MCF 10A (cell line): ENCODE data around the gene TSPAN31. TPM values are rescaled to one million over a fixed set of nuclear protein-coding genes. Genes with fewer than 3 reads are reported as not detected.
A peak's percentile ranks its signal among the peaks of the same experiment; 100 is the strongest.

Experiments
- BruUV-seq: library from RNA; stranded (reverse); fragments of 400-500 nt; replicated peaks from 2 replicates; lab custom pipeline; 2021; lab: Mats Ljungman, UMichigan
- CTCF ChIA-PET: fragments of 300-600 bp; sonication (Branson Sonifier 250); formaldehyde crosslinking; extraction: SDS; loops from one replicate; lab custom pipeline; 2021; ENCODE audit warnings: antibody characterized with exemption, inconsistent platforms; lab: Yijun Ruan, JAX
- POLR2A ChIA-PET: fragments of 300-600, 350-650 bp; sonication (Branson Sonifier 250); formaldehyde crosslinking; extraction: SDS; loops from one replicate; lab custom pipeline; 2020; ENCODE audit warnings: antibody characterized with exemption, inconsistent platforms; lab: Yijun Ruan, JAX
- DNase-seq: peaks from one replicate; pipeline ENCODE4 v3.0.0-alpha.2; 2018; ENCODE audit not compliant: unreplicated experiment
- H3K27ac Mint-ChIP-seq: one replicate; pipeline ENCODE4 v1.8.0; 2022; ENCODE audit warnings: mild to moderate bottlenecking, low read depth, mixed read lengths; ENCODE audit not compliant: unreplicated experiment
- H3K27me3 Mint-ChIP-seq: one replicate; pipeline ENCODE4 v1.8.0; 2022; ENCODE audit warnings: mixed read lengths; ENCODE audit not compliant: insufficient read depth, unreplicated experiment
- H3K36me3 Mint-ChIP-seq: one replicate; pipeline ENCODE4 v1.8.0; 2022; ENCODE audit warnings: mild to moderate bottlenecking, moderate library complexity, mixed read lengths; ENCODE audit not compliant: insufficient read depth, unreplicated experiment
- H3K4me1 Mint-ChIP-seq: one replicate; pipeline ENCODE4 v1.8.0; 2022; ENCODE audit warnings: mixed read lengths; ENCODE audit not compliant: insufficient read depth, unreplicated experiment
- H3K4me3 Mint-ChIP-seq: one replicate; pipeline ENCODE4 v1.8.0; 2022; ENCODE audit warnings: mild to moderate bottlenecking, moderate library complexity, mixed read lengths; ENCODE audit not compliant: unreplicated experiment
- H3K9me3 Mint-ChIP-seq: one replicate; pipeline ENCODE4 v1.8.0; 2022; ENCODE audit warnings: mixed read lengths; ENCODE audit not compliant: unreplicated experiment
- CTCF ChIP-seq: fragments of 200-600 bp; IDR thresholded peaks from one replicate; pipeline ENCODE4 v1.8.0; 2022; ENCODE audit warnings: antibody characterized with exemption, mild to moderate bottlenecking; ENCODE audit not compliant: unreplicated experiment
- intact Hi-C: fragments of 100-400 bp; cut with micrococcal nuclease; formaldehyde crosslinking; loops from 2 replicates; pipeline ENCODE4 v1.14.1; 2022
- total RNA-seq: library from RNA; stranded (reverse); gene quantifications from 2 replicates; pipeline ENCODE4 v1.2.3, GENCODE V29; 2022

Gene TSPAN31
- total RNA-seq, 1 experiment from 2014 or later: 24.8 TPM

- no TSS peak for BruUV-seq
- no peak for DNase-seq
- H3K4me1 Mint-ChIP-seq: peaks cover 11% of the 10 kb centered on the region
- peaks cover 68% of the 10 kb centered on the region for H3K27me3 Mint-ChIP-seq
- no peak overlapping the region for H3K27ac Mint-ChIP-seq
- H3K9me3 Mint-ChIP-seq: no peaks in the 10 kb centered on the region
- no peak overlapping the region for H3K4me3 Mint-ChIP-seq
- intact Hi-C loops: loop anchor here (2.0 kb wide), 1 partner anchor 155 kb away; no protein-coding TSS in a partner anchor
- H3K36me3 Mint-ChIP-seq: no peaks in the 10 kb centered on the region
- ChIA-PET CTCF (interaction anchor here (0.6 to 4.2 kb wide), 7 partner anchors 12 to 156 kb away, joined by 3 to 43 read pairs (median 4); no protein-coding TSS in a partner anchor), POLR2A (interaction anchor here (4.5 kb wide), 1 partner anchor 11 kb away, joined by 17 read pairs; no protein-coding TSS in a partner anchor)
- TF ChIP-seq CTCF: peak; percentile 12
Observed at GRCh38 chr12:57737467-57738460, 7.1 kb upstream of the TSPAN31 start.

DNA sequence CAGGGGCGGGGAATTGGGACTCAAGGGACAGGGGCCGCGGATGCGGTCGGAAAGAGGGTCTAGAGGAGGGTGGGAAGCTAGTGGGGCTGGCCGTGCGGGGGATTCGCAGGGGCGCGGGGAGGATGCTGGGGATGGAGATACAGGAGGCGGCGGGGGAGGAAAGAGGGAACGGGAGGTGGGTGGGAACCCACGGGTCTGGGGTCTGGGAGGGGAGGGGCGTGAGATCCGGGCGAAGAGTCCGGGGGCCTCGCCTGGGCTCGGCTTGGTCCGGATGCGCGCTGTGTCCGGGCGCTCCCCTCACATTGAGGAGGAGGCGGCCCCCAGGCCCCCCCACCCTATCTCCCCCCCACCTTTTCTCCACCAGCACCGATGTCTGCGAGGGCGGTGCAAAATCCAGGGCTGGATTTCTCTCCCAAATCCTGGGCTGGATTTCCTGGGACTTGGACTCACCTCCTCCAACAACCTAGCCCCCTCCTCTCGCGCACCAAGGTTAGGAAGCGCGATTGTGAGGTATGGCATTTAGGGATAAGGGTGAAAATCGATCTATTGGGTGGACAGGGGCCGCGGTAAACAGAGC lies 6.1 kb upstream of the TSPAN31 start, which contains the start of gene AGAP2:
TSS of gene AGAP2 (minus strand) at position 82 of the 577 bp plus-strand sequence. CDS start 496 bp downstream, outside the sequence.
- no peak for TF ChIP-seq CTCF
- H3K4me3 Mint-ChIP-seq: no peak within 1 kb of the TSS
- H3K27me3 Mint-ChIP-seq: peaks cover 68% of the 10 kb centered on the region
- ChIA-PET CTCF (interaction anchor here (0.6 to 4.2 kb wide), 2 partner anchors 13 to 19 kb away, joined by 3 to 43 read pairs; no protein-coding TSS in a partner anchor), POLR2A (no interaction called here)
- BruUV-seq: no TSS peak
- no peak within 1 kb of the TSS for H3K27ac Mint-ChIP-seq
- no peaks in the 10 kb centered on the region for H3K9me3 Mint-ChIP-seq
- DNase-seq: no peak
- H3K36me3 Mint-ChIP-seq: no peaks in the 10 kb centered on the region
- peaks cover 11% of the 10 kb centered on the region for H3K4me1 Mint-ChIP-seq
- intact Hi-C loops: no loop called here

GRCh38 chr12:57739387-57739786 lies 5.5 kb upstream of the TSPAN31 start:
- Mint-ChIP-seq H3K4me1 (peaks cover 11% of the 10 kb centered on the region), H3K27ac (no peak overlapping the region), H3K27me3 (peaks cover 62% of the 10 kb centered on the region), H3K36me3 (peaks cover 3% of the 10 kb centered on the region), H3K4me3 (no peak overlapping the region), H3K9me3 (no peaks in the 10 kb centered on the region)
- CTCF ChIA-PET: no interaction called here
- BruUV-seq: no TSS peak
- intact Hi-C loops: no loop called here
- no peak for DNase-seq
- POLR2A ChIA-PET: no interaction called here
- TF ChIP-seq CTCF: no peak
